HG02852 (cell line): ENCODE results near the gene OR2A7.
A peak's percentile ranks its signal among the peaks of the same experiment; 100 is the strongest.
"Not testable (repeated sequence)": the region's sequence is repeated elsewhere in the genome, so short reads cannot be mapped to it uniquely, and the experiment has no call there.

ENCODE experiments used
- ATAC-seq: cut with Tn5 transposase; IDR thresholded peaks from one replicate; pipeline ENCODE4 v1.9.1; 2021; ENCODE audit warnings: mild to moderate bottlenecking, moderate library complexity; ENCODE audit not compliant: unreplicated experiment

OR2A7 gene, protein sequence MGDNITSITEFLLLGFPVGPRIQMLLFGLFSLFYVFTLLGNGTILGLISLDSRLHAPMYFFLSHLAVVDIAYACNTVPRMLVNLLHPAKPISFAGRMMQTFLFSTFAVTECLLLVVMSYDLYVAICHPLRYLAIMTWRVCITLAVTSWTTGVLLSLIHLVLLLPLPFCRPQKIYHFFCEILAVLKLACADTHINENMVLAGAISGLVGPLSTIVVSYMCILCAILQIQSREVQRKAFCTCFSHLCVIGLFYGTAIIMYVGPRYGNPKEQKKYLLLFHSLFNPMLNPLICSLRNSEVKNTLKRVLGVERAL

DNA sequence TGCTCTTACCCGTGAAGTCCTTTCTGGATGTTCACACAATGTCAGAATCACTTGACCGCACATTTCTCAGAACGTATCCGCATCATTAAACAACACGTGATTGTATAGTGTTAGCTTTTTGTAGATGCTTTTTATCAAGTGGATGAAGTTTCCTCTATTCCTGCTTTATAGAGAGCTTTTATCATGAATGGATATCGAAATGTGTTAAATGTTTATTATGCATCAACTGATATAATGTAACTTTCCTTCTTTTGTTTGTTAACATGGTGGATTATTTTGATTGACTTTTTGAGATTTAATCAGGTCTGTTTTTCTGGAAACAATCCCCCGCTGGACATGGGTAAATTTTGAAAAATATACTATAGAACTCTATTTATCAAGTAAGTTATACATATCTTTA lies at the start of gene OR2A7:
Gene OR2A7, minus strand, starts transcription at position 101 of the 400 bp plus-strand sequence. CDS start 5,164 bp downstream, outside the sequence.
- ATAC-seq, result not testable (repeated sequence)

DNA sequence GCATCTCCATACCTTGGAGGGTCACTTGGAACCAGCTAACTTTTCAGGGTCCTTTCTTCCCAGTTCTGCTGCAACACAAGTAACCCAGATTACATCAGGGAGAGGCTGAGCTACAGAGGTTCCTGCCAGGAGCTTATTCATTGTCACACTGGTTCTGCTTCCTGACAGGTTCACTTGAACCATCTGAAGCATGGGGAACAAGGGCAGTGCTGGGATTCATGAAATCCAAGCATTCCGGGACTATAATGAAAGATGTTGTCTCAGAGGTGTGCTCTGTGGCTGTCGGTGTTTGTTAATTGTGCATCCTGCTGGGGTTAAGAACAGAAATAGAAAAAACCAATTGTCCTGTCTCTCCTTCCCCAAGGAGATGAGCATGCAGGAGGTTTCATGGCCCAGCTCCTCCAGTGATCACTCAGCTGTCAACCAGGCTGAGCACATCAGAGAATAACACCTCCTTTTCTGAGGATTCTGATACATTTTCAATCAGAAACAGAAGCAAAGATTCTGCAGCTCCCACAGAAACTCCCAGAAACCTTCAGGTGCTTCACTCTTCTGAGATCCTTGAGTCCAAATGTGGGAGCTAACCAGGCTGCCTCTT lies 47.4 kb upstream of the OR2A7 start, which contains the start of gene OR2A1:
Gene OR2A1, plus strand, starts transcription at position 548 of the 598 bp plus-strand sequence. CDS start 5,706 bp downstream, outside the sequence.
- ATAC-seq, result not testable (repeated sequence)

DNA sequence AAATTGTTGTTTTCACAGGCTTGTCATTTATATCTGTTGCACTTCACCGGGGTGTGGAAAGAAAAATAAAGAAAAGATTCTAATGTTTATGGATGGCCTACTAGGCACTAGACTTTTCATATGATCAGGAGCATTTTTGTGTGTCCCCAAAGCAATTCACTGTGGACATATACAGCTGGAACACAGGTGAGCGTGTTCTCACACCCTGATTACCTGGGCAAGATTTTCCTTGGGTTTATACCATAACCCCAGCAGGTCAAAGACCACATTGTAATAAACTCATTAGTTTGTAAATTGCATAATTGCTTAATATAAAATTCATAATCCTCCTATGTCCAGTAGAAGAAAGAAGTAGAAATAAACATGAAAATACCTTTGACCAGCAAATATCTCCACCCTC lies 46.6 kb upstream of the OR2A7 start:
- ATAC-seq, result not testable (repeated sequence)

DNA sequence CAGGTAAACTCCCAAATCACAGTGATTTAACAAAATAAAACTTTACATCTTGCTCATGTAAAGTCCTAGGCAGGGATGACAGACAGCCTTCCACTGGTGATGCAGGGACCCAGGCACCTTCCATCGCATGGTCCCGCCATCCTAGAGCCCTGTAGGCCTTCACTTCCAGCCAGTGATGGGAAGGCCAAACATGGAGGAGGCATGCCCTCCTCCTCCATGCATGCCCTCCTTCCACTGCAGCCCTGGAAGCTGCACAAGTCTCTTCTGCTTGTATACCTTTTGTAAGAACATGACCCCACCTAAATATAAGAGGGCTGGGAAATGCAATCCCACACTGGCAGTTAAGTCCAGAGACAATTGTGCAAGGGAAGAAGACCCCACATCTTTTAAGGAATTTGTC lies 45.1 kb upstream of the OR2A7 start:
- not testable (repeated sequence) for ATAC-seq

DNA sequence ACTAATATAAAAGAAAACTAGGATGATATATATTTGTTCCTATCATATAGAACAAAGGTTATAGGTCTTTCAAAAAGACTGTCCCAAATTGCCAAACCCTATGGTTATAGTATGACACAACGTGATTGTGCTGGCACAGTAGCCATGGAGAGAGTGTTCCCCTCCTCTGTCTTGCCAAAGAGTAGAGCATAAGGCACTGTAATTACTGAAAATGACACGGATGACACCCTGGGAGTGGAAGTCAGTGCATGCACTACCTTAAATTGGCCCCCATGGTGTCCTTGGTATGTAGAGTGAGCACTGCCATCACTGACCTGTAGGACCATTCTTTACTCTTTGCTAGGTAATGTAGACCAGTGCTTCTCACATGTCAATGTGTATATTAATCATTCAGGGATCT lies 40.6 kb upstream of the OR2A7 start:
- not testable (repeated sequence) for ATAC-seq

DNA sequence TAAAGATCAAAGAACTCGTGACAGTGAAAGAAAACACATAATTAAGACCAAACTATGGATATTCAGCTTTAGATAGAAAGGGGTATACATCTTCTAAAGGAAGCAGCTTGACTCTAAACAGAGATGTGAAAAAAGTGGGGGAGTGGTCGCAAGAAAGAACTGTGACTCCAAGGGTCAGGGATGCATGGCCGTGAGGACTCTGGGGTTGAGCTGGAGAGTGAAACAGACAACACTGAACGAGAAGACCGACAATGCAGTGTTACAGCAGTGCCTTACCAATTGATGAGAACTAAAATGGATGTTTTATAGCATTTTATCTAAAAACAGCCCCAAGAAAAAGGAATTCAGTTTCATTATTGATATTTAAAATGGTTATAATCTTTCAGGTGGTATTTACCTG lies 39.0 kb upstream of the OR2A7 start:
- ATAC-seq, result not testable (repeated sequence)

DNA sequence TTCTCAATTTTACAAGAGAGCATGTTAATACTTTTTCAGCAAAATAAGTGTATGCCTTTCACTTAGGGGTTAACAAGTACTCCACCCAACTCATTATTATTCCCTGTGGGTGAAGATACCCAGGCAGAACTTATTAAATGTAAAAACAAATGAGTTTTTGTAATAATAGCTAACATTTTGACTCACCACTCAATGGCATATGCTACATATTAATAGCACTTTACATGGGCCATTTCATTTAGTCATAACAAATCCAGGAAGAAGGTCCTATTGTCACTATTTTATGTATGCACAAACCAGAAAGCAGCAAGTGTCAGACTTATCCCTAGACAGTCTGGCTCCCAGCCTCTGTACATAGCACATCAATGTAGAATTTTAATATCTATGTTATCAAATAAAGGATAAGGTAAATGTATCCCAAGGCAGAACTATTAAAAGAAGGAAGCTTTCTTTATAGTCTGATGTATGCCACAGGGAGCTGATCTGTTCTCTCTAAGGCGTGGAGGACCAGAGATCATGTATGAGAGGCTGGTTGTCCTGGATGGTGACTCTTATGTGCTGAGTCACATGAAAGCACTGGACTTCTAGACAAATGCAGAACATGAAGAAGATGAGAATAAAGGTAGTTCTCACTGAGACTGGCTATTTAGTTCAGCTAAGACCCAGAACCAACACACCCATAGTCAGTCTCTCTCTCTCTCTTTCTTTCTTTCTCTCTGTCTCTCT lies 38.1 kb upstream of the OR2A7 start:
- ATAC-seq, result peak; percentile 55

DNA sequence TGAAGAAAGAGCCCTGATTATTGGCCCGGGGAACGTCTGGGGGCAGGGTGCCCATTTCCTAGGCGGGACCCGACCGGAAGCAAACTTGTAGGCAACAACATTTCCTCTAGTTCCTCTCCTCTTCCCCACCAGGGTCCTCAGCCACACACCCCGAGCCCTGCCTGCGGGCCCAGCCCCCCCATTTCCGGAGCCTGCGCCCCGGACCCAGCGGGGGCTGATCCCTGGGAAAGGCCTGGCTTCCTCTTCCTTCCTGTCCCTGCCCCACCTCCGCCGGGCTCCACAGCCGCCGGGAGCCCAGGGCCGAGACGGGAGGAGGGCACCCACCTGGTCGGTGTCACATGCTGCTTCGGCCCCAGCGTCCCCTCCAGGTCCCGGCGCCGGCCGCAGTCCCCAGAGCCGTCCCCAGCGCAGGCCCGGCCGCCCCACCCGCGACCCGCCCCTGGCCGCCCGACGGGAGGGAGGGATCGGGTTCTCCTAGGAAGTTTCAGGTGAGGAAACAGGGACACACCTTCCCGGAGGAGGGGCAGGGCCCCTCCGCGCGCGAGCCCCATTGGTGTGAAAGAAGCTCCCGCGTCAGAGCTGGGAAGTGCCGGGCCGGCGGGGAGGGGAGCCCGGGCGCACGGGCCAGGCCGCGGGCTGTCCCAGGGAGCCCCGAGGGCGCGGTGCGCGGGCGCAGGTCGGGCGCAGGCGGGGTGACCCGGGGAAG lies 29.4 kb upstream of the OR2A7 start:
- peak; percentile 79 for ATAC-seq

DNA sequence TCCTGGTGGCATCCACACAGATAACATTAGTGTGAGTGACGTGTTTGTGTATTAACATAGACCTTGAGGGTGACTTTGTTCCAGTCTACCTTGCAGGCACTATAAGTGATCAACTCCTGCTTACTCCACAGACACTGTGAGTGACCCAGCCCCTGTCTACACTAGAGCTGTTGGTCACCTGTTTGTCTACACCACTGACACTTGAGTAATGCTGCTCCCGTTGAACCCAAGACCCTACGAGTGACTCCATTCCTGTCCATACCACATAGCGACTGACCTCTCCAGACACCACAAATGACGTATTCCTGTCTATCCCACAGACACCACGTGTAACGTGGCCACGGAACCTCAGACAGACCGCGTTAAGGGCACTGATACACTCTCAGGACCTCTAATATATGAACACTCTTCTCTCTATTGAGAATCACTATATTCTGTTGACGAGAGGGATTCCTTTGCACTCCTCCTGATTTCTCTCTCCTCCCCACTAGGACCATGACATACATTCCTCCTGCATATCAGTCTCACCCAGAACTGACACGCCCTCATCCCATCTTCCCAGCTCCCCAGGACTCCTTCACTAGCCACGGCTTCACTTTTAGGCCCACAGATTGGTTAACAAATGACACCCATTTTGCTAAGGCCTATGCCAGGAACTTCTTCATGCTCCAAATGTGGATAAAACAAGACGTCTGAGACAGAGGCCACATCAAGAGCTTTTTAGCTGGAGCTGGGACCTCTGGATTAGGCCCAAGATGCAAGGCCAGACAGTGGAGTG lies 28.0 kb upstream of the OR2A7 start:
- ATAC-seq, result not testable (repeated sequence)

DNA sequence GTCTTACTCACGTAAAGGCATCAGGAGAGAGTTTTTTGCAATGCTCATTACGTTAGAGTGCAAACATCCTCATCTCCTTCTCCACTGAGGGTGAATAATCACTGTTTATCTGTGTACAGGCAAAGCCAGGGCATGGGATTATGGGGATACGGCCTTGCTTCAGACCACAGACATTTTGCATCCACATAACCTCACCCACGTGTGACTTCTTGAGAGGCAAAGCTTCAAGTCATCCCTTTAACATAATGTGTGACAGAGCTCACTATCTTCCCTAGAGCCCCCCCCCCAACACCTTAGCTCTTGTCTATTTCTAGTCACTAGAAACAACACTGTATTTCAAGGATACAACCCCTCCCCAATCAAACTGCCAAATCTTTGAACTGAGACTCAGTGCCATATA lies 27.0 kb upstream of the OR2A7 start:
- ATAC-seq, result not testable (repeated sequence)

DNA sequence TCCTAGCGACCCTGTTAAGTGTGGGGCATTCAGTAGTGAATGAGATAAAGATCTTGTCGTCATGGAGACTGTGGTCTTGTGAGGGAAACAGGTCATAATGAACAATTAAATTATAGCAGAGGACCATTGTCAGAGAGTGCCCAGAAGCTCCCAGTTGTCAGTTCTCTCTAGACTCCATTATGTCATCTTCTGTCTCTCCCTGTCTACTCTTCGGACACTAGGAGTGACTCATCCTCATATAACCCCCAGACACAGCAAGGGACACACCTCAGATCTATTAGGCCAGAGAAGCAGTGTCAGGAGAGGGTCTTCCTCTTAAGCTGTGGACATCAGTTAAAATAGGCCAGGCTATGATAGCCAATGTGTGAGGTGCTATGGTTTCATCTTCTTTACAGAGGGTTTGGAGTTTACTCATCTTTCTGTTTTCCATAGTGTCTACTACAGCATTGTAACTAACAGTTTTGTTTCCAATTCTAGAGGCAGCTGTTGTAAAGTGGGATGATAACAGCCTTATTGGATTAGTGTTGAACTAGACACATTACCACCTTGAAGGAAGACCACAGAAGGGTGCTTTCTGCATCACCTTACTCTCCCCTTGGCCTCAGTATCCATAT lies 22.7 kb upstream of the OR2A7 start:
- ATAC-seq, result not testable (repeated sequence)

DNA sequence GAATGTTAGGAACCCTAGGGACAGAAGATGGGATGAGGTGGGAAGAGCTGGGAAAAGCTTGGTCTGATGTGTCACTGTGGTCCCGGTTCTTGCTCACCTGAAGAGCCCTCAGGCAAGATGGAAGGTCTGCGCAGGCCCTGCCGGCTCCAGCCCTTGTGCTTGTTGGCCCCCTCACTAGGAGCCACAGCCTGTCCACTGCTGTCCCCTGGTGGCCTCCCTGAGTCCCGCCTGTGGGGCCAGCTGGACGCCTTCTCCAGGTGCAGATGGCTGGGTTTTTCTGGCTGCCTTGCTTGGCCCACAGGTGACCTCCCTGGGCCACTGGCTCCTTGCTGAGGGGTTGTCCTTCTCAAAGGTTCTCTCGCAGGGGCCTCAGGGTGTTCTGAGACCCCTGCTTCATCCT lies 19.1 kb upstream of the OR2A7 start:
- not testable (repeated sequence) for ATAC-seq

DNA sequence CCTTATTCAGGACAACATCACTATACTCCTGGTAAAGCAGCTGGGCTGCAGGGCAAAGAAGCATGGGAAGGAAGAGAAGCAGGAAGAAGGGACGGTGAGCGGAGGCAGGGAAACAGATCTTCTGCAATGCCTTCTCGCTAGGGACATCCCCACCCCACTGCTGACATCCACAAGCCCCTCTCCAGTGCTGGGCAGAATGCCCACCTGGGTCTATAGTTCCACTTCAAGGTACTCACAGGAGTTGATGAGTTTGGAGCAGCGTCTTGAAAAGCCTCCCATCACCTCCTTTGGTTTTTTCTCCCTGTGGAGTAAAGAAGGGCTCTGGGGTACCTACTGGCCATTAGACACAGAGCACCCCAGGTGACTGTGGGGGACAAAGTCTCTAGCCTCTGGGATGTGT lies 17.9 kb upstream of the OR2A7 start:
- not testable (repeated sequence) for ATAC-seq

DNA sequence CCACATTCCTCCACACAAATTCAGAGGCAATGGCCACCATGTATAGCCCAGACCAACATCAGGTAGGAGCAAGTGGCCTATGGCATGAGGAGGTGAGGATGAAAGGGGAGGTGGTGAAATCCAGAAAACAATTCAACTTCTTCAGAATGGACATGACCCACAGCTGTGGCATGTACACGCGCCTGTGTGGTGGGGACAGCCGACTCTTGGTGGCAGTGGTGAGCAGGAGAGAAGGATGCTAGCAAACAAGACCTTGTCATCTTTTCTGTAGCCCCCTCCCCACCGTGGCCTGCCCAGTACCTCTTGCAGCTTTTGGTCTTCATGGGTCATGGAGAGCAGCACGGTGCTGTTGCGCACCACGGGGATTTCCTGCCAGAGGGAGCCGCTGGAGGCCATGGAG lies 17.4 kb upstream of the OR2A7 start:
- ATAC-seq, result not testable (repeated sequence)

DNA sequence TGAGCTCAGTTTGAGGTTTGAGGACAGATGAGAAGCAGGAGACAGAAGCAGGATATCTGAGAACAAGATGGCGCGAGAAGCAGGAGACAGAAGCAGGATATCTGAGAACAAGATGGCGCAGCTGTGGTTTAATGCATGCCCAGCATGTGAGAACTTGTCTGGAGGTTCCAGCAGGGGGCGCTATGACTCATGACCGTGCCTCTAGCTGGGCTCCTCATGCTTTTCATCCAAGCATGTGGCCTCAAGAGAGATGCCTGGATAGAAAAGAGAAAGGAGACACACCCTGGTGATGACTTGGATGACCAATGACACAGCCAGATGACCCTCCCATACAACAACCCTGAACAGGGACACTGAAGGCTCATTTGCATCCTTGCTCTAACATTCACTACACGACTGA lies 15.4 kb upstream of the OR2A7 start:
- not testable (repeated sequence) for ATAC-seq

DNA sequence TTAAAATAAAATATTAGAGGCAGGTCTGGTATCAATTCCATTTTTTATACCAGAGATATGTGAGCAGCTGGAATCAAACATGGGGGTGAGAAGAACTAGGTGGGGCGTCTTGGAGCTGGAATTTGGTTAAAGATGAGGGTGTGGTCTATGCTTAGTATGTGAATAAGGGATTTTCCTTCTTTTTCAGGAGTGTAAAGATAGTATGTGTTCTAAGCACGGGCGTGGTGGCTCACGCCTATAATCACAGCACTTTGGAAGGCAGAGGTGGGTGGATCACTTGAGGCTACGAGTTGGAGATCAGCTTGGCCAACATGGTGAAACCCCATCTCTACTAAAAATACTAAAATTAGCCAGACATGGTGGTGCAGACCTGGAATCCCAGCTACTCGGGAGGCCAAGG lies 10.7 kb upstream of the OR2A7 start:
- not testable (repeated sequence) for ATAC-seq

DNA sequence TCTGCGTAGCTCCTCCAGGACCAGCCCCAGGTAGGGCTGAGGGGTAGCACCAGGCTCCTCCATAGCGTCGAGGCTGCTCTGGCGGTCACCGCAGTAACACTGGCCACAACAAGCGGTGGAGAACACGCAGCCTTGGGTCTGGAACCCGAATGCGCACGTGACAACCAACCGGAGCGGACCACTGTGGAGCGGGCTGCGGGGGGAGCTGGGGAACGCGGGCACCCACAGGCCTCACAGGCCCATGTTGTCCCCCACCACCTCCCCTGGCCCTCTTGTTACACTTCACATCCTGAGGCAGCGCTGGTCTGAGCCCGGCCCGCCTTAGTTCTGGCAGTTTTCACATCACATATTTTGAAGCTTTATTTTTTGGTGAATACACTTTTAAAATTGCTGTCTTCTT lies 4.6 kb upstream of the OR2A7 start, which contains the start of gene CTAGE8:
Gene CTAGE8, minus strand, starts transcription at position 101 of the 400 bp plus-strand sequence. Its CDS starts 38 bp downstream, at position 63.
- ATAC-seq, result not testable (repeated sequence)

DNA sequence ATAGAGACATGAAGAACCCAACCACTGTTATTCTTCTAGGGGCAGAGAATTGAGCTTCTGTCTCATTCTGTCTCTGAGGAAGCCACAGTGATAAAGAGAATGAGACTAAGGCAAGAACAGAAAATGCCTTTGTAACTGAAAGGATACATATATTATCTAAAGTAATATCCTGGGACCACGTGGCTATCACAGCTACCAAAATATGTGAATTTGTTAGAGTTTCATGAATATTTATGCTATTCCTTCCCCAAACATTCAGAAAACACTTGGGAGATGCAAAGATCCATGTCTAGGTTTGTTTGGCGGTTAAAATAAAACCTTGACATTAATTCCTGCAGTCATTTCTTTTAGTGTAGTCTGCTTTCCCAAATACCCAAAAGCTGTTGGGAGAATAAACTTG lies 2.5 kb downstream of the OR2A7 start:
- ATAC-seq, result not testable (repeated sequence)

DNA sequence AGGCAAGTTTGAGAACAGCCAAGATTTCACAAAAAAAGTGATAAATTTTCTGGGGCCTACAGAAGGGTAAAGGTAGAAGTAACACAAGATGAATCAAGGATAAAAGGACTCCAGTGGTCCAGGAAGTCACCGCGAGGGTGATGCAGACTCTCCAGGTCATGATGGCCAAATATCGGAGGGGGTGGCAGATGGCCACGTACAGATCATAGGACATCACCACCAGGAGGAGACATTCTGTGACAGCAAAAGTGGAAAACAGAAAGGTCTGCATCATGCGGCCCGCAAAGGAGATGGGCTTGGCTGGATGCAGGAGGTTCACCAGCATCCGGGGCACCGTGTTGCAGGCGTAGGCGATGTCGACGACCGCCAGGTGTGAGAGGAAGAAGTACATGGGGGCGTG lies 5.5 kb downstream of the OR2A7 start:
- not testable (repeated sequence) for ATAC-seq

DNA sequence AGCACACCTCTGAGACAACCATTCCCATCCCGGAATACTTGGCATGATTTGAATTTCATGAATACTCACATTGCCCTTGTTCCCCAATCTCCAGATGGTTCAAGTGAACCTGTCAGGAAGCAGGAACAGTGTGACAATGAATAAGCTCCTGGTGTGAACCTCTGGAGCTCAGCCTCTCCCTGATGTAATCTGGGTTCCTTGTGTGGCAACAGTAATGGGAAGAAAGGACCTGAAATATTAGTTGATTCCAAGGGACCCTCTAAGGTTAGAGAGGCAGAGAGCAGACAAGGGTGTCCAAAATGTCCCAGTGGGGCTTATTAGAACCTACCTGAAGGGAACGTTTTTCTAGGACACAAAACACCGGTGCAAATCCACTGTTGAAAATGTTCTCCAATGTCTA lies 8.5 kb downstream of the OR2A7 start:
- no peak for ATAC-seq
